ENCODE results near the gene KIF3B.

DNA sequence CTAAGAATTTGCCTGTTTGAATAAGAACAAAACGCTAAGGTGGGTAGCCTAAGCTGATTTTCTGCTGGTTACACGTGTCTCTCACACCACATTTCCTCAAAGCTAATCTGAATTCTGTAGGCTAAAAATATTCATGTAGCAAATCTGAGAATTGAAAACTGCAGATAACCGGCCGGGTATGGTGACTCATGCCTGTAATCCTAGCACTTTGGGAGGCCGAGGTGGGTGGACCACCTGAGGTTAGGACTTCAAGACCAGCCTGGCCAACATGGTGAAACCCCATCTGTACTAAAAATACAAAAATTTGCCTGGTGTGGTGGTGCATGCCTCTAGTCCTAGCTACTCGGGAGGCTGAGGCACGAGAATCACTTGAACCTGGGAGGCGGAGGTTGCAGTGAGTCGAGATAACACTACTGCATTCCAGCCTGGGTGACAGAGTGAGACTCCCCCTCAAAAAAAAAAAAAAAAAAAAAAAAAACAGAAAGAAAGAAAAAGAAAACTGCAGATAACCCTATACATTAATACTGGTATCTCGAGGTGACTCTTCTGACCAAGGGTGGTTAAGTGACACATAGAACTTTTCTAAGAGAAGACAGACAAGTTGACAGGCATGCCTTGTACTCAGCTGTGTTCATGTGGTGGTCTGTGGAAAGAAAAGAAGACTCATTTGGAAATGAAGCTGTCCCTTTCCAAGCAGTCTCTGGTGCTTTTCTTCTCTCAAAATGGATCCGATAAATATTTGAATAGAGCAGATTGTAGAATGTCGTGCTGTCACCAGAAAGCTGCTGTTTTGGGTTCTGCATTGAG lies 55.9 kb downstream of the KIF3B start:
- TF ChIP-seq, protein P1, sequence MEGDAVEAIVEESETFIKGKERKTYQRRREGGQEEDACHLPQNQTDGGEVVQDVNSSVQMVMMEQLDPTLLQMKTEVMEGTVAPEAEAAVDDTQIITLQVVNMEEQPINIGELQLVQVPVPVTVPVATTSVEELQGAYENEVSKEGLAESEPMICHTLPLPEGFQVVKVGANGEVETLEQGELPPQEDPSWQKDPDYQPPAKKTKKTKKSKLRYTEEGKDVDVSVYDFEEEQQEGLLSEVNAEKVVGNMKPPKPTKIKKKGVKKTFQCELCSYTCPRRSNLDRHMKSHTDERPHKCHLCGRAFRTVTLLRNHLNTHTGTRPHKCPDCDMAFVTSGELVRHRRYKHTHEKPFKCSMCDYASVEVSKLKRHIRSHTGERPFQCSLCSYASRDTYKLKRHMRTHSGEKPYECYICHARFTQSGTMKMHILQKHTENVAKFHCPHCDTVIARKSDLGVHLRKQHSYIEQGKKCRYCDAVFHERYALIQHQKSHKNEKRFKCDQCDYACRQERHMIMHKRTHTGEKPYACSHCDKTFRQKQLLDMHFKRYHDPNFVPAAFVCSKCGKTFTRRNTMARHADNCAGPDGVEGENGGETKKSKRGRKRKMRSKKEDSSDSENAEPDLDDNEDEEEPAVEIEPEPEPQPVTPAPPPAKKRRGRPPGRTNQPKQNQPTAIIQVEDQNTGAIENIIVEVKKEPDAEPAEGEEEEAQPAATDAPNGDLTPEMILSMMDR (optimal IDR thresholded peaks at IDR 0.05 in 1 of 3, IDR thresholded peaks at IDR 0.05 in 1 of 3, conservative IDR thresholded peaks at IDR 0.05 in 1 of 3; ENCODE audit: extremely low read depth in 1 of 3, insufficient read depth in 2 of 3, low read length in 3 of 3) = no peak
- no peak for TF ChIP-seq EZH2 (IDR thresholded peaks at IDR 0.05; ENCODE audit: low read length)

Data from keratinocyte (primary cell).